HepG2 (cell line): ENCODE data around the gene HSD11B2. TPM values are rescaled to one million over a fixed set of nuclear protein-coding genes. Genes with fewer than 3 reads are reported as not detected.

Experiments
- CBX2 ChIP-seq, 2 experiments: fragments of 200-600 bp in 1 of 2; sonication (generic); formaldehyde crosslinking in 1 of 2; IDR thresholded peaks; 2 replicates each; pipeline versions ENCODE4 v1.7.0 to v1.8.1; 2018 to 2022; ENCODE audit warnings: low read depth in 2 of 2, low read length in 1 of 2, mild to moderate bottlenecking in 1 of 2, missing genetic modification reagents in 1 of 2
- ERF ChIP-seq: IDR thresholded peaks from 2 replicates; pipeline ENCODE4 v1.6.1; 2018; ENCODE audit warnings: missing biosample characterization, missing genetic modification reagents
- FOXP1 ChIP-seq, 2 experiments: fragments of 450-650 bp in 1 of 2; IDR thresholded peaks; 2 replicates each; pipeline ENCODE4 v1.6.1; 2017 to 2018; ENCODE audit warnings: antibody characterized with exemption in 1 of 2
- GATAD1 ChIP-seq: IDR thresholded peaks from 2 replicates; pipeline ENCODE4 v1.6.1; 2016; ENCODE audit warnings: missing genetic modification reagents, missing compliant biosample characterization
- HDAC1 ChIP-seq: sonication (generic); formaldehyde crosslinking; IDR thresholded peaks from 2 replicates; pipeline ENCODE4 v1.5.1; 2020; ENCODE audit warnings: mild to moderate bottlenecking, missing genetic modification reagents
- HOXA7 ChIP-seq: sonication (generic); formaldehyde crosslinking; IDR thresholded peaks from 2 replicates; pipeline ENCODE4 v1.8.1; 2022; ENCODE audit warnings: mild to moderate bottlenecking, missing genetic modification reagents, moderate library complexity
- NFIB ChIP-seq: sonication (generic); formaldehyde crosslinking; IDR thresholded peaks from 2 replicates; pipeline ENCODE4 v1.9.0; 2021; ENCODE audit warnings: missing genetic modification reagents, mild to moderate bottlenecking, borderline replicate concordance
- PHF8 ChIP-seq: sonication (generic); formaldehyde crosslinking; IDR thresholded peaks from 2 replicates; pipeline ENCODE4 v1.5.0; 2020; ENCODE audit warnings: missing genetic modification reagents
- REXO4 ChIP-seq: sonication (generic); formaldehyde crosslinking; IDR thresholded peaks from 2 replicates; pipeline ENCODE4 v1.8.0; 2022; ENCODE audit warnings: missing genetic modification reagents, mild to moderate bottlenecking, borderline replicate concordance
- SCMH1 ChIP-seq: sonication (generic); formaldehyde crosslinking; IDR thresholded peaks from 2 replicates; pipeline ENCODE4 v1.9.0; 2021; ENCODE audit warnings: missing genetic modification reagents, mild to moderate bottlenecking, borderline replicate concordance
- SRF ChIP-seq: IDR thresholded peaks from 2 replicates; pipeline ENCODE4 v1.6.1; 2011; ENCODE audit warnings: mild to moderate bottlenecking, low read depth, low read length, moderate library complexity
- STAG1 ChIP-seq: sonication (generic); formaldehyde crosslinking; IDR thresholded peaks from 2 replicates; pipeline ENCODE4 v1.4.0; 2020; ENCODE audit warnings: missing genetic modification reagents
- TEAD2 ChIP-seq: sonication (generic); formaldehyde crosslinking; IDR thresholded peaks from 2 replicates; pipeline ENCODE4 v1.9.0; 2021; ENCODE audit warnings: missing genetic modification reagents
- ZFP37 ChIP-seq: sonication (generic); formaldehyde crosslinking; IDR thresholded peaks from 2 replicates; pipeline ENCODE4 v1.4.0; 2020; ENCODE audit warnings: missing genetic modification reagents, borderline replicate concordance
- ZNF121 ChIP-seq: sonication (generic); formaldehyde crosslinking; IDR thresholded peaks from 2 replicates; pipeline ENCODE4 v1.5.0; 2020; ENCODE audit warnings: mild to moderate bottlenecking, missing genetic modification reagents
- ZNF230 ChIP-seq: sonication (generic); formaldehyde crosslinking; IDR thresholded peaks from 2 replicates; pipeline ENCODE4 v1.4.0; 2020; ENCODE audit warnings: mild to moderate bottlenecking, missing genetic modification reagents
- ZNF367 ChIP-seq: sonication (generic); formaldehyde crosslinking; IDR thresholded peaks from 2 replicates; pipeline ENCODE4 v1.4.0; 2020; ENCODE audit warnings: missing genetic modification reagents, borderline replicate concordance
- polyA plus RNA-seq, 8 experiments: library from polyadenylated mRNA; depleted of rRNA in 3 of 8; stranded (reverse) in 7 of 8; unstranded in 1 of 8; fragments of >200 nt; fragmentation: Illumina TruSeq in 4 of 8; extraction: Trizol in 4 of 8; gene quantifications; 2 replicates each; pipeline versions ENCODE4 v1.2.1 to v1.2.3, GENCODE V29; 2011 to 2016; ENCODE audit warnings: low read depth in 4 of 8, missing spikeins in 1 of 8, mixed read lengths in 1 of 8; ENCODE audit not compliant: insufficient read depth in 1 of 8
- total RNA-seq, 5 experiments: library from RNA; depleted of rRNA; stranded (reverse); fragments of >200 nt; fragmentation: Illumina TruSeq; extraction: Trizol; gene quantifications; 2 replicates each; pipeline ENCODE4 v1.2.3, GENCODE V29; 2016; ENCODE audit warnings: low read depth in 1 of 5
- TF ChIP-seq, protein P1 (sequence below): IDR thresholded peaks from 2 replicates; pipeline ENCODE4 v1.6.1; 2016; ENCODE audit warnings: mild to moderate bottlenecking, missing biosample characterization, missing genetic modification reagents
- TF ChIP-seq, protein P2 (sequence below): sonication (generic); formaldehyde crosslinking; IDR thresholded peaks from 2 replicates; pipeline ENCODE4 v1.5.0; 2020; ENCODE audit warnings: mild to moderate bottlenecking, missing genetic modification reagents, borderline replicate concordance
- TF ChIP-seq, protein P3 (sequence below): sonication (generic); formaldehyde crosslinking; IDR thresholded peaks from 2 replicates; pipeline ENCODE4 v1.4.0; 2020; ENCODE audit warnings: missing genetic modification reagents
- TF ChIP-seq, protein P4 (sequence below): sonication (generic); formaldehyde crosslinking; conservative IDR thresholded peaks from 2 replicates; pipeline ENCODE4 v1.4.0; 2020; ENCODE audit warnings: missing genetic modification reagents
- TF ChIP-seq, protein P5 (sequence below): sonication (generic); formaldehyde crosslinking; IDR thresholded peaks from 2 replicates; pipeline ENCODE4 v1.9.0; 2021; ENCODE audit warnings: missing genetic modification reagents, borderline replicate concordance
- TF ChIP-seq, protein P6 (sequence below): sonication (generic); formaldehyde crosslinking; IDR thresholded peaks from 2 replicates; pipeline ENCODE4 v1.8.1; 2023; ENCODE audit warnings: mild to moderate bottlenecking, missing genetic modification reagents, borderline replicate concordance

Gene HSD11B2
- total and polyA plus RNA-seq, 2 of the 13 experiments (the other 11 are each of a cell fraction or from before 2014, with no cell fraction given), result 8.9 to 13.6 TPM

DNA sequence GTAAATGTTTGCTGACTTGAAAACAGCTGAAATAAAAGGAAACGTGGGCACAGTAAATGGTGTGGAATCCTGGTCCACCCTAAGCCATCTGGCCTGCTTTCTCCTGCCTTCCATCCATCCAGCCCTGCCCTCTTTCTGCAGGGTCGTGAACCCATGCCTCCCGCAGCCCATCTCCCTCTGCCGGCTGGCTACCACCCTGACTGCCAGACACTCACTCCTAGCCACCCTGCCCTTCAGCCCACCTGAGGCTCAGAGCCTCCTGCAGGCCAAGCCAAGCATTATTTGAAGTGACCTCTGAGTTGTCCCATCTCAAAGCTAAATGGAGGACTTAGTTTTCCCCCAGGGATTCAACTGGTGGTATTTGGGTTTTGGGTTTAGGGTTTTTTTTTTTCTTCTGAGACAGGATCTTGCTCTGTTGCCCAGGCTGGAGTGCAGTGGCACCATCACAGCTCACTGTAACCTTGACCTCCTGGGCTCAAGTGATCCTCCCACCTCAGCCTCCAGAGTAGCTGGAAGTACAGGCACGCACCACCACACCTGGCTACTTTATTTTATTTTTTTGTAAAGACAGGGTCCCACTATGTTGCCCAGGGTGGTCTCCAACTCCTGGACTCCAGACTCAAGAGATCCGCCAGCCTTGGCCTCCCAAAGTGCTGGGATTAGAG lies 23.0 kb upstream of the HSD11B2 start (continued):
- 0 out of 2 replicates have a peak, but pooled peaks have one; percentile 62 for TF ChIP-seq ZNF121
- TF ChIP-seq ERF (CRISPR knock-in tag), result no peak
- TF ChIP-seq ZNF367 (CRISPR knock-in tag), result no peak
- TF ChIP-seq FOXP1 (IDR thresholded peaks at IDR 0.05), result no peak
- TF ChIP-seq FOXP1 (CRISPR knock-in tag; IDR thresholded peaks at IDR 0.05), result no peak
- TF ChIP-seq PHF8, result 0 out of 2 replicates have a peak, but pooled peaks have one; percentile 21
- TF ChIP-seq, protein P1, sequence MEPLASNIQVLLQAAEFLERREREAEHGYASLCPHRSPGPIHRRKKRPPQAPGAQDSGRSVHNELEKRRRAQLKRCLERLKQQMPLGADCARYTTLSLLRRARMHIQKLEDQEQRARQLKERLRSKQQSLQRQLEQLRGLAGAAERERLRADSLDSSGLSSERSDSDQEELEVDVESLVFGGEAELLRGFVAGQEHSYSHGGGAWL (CRISPR knock-in tag), result no peak
- no peak for TF ChIP-seq HOXA7 (CRISPR knock-in tag)
- no peak for TF ChIP-seq GATAD1 (CRISPR knock-in tag)
- no peak for TF ChIP-seq ZNF230 (CRISPR knock-in tag)
- no peak for TF ChIP-seq REXO4 (CRISPR knock-in tag)
- TF ChIP-seq, protein P2, sequence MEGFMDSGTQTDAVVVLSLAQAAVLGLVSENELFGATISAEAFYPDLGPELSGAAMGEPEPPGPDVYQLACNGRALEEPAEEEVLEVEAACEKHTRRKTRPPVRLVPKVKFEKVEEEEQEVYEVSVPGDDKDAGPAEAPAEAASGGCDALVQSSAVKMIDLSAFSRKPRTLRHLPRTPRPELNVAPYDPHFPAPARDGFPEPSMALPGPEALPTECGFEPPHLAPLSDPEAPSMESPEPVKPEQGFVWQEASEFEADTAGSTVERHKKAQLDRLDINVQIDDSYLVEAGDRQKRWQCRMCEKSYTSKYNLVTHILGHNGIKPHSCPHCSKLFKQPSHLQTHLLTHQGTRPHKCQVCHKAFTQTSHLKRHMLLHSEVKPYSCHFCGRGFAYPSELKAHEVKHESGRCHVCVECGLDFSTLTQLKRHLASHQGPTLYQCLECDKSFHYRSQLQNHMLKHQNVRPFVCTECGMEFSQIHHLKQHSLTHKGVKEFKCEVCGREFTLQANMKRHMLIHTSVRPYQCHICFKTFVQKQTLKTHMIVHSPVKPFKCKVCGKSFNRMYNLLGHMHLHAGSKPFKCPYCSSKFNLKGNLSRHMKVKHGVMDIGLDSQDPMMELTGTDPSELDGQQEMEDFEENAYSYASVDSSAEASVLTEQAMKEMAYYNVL (CRISPR knock-in tag), result no peak
- no peak for TF ChIP-seq HDAC1 (CRISPR knock-in tag)
- no peak for TF ChIP-seq TEAD2 (CRISPR knock-in tag)
- TF ChIP-seq CBX2 (IDR thresholded peaks at IDR 0.05; ENCODE audit: low read depth, low read length), result no peak
- TF ChIP-seq CBX2 (CRISPR knock-in tag; IDR thresholded peaks at IDR 0.05; ENCODE audit: low read depth), result no peak
- no peak for TF ChIP-seq SRF
- TF ChIP-seq NFIB (CRISPR knock-in tag), result no peak
- no peak for TF ChIP-seq ZFP37 (CRISPR knock-in tag)
- TF ChIP-seq, protein P3, sequence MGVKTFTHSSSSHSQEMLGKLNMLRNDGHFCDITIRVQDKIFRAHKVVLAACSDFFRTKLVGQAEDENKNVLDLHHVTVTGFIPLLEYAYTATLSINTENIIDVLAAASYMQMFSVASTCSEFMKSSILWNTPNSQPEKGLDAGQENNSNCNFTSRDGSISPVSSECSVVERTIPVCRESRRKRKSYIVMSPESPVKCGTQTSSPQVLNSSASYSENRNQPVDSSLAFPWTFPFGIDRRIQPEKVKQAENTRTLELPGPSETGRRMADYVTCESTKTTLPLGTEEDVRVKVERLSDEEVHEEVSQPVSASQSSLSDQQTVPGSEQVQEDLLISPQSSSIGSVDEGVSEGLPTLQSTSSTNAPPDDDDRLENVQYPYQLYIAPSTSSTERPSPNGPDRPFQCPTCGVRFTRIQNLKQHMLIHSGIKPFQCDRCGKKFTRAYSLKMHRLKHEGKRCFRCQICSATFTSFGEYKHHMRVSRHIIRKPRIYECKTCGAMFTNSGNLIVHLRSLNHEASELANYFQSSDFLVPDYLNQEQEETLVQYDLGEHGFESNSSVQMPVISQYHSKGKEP (CRISPR knock-in tag), result no peak
- TF ChIP-seq, protein P4, sequence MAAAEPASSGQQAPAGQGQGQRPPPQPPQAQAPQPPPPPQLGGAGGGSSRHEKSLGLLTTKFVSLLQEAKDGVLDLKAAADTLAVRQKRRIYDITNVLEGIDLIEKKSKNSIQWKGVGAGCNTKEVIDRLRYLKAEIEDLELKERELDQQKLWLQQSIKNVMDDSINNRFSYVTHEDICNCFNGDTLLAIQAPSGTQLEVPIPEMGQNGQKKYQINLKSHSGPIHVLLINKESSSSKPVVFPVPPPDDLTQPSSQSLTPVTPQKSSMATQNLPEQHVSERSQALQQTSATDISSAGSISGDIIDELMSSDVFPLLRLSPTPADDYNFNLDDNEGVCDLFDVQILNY (CRISPR knock-in tag), result no peak
- TF ChIP-seq, protein P5, sequence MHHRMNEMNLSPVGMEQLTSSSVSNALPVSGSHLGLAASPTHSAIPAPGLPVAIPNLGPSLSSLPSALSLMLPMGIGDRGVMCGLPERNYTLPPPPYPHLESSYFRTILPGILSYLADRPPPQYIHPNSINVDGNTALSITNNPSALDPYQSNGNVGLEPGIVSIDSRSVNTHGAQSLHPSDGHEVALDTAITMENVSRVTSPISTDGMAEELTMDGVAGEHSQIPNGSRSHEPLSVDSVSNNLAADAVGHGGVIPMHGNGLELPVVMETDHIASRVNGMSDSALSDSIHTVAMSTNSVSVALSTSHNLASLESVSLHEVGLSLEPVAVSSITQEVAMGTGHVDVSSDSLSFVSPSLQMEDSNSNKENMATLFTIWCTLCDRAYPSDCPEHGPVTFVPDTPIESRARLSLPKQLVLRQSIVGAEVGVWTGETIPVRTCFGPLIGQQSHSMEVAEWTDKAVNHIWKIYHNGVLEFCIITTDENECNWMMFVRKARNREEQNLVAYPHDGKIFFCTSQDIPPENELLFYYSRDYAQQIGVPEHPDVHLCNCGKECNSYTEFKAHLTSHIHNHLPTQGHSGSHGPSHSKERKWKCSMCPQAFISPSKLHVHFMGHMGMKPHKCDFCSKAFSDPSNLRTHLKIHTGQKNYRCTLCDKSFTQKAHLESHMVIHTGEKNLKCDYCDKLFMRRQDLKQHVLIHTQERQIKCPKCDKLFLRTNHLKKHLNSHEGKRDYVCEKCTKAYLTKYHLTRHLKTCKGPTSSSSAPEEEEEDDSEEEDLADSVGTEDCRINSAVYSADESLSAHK (CRISPR knock-in tag), result no peak
- peak; percentile 47 for TF ChIP-seq STAG1
- no peak for TF ChIP-seq SCMH1 (CRISPR knock-in tag)
- TF ChIP-seq, protein P6, sequence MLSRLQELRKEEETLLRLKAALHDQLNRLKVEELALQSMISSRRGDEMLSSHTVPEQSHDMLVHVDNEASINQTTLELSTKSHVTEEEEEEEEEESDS (CRISPR knock-in tag), result no peak
